A549 (cell line): ENCODE results near the gene POLD1. TPM values are rescaled to one million over a fixed set of nuclear protein-coding genes. Genes with fewer than 3 reads are reported as not detected.
A peak's percentile ranks its signal among the peaks of the same experiment; 100 is the strongest.

Experiments
- ATAC-seq, 2 experiments: fragments of 200-7000 bp in 1 of 2; fragments of >200 bp in 1 of 2; cut with Nextera tagmentation in 1 of 2; cut with Tn5 transposase in 1 of 2; 3 replicates each; pipeline versions ENCODE4 v1.8.0 to v1.9.1; 2018 to 2020; ENCODE audit warnings: mild to moderate bottlenecking in 1 of 2, moderate library complexity in 1 of 2
- CTCF ChIA-PET: fragments of 300-600 bp; sonication (Branson Sonifier 250); formaldehyde crosslinking; extraction: SDS; loops from one replicate; lab custom pipeline; 2021; ENCODE audit warnings: antibody characterized with exemption, inconsistent platforms; lab: Yijun Ruan, JAX
- POLR2A ChIA-PET: fragments of 350-600 bp; formaldehyde crosslinking; extraction: SDS; loops from one replicate; lab custom pipeline; 2021; ENCODE audit warnings: antibody characterized with exemption, inconsistent platforms; lab: Yijun Ruan, JAX
- DNase-seq, 2 experiments: peaks; one replicate each; pipeline versions ENCODE4 v3.0.0 to v3.0.0-alpha.2; 2011 to 2016; ENCODE audit warnings: low read depth in 1 of 2, low spot score in 1 of 2
- FAIRE-seq: peaks from 2 replicates; lab custom pipeline; 2011; peaks lifted over from hg19 to GRCh38; lab: Jason Lieb, UNC
- H3K27ac ChIP-seq, 2 experiments: fragments of >200 bp; sonication (Bioruptor Twin); formaldehyde crosslinking; 3 replicates each; pipeline ENCODE4 v1.5.1; 2016 to 2017
- H3K4me1 ChIP-seq: fragments of >200 bp; sonication (Bioruptor Twin); formaldehyde crosslinking; 3 replicates; pipeline ENCODE4 v1.6.1; 2016
- H3K4me2 ChIP-seq: fragments of >200 bp; sonication (Bioruptor Twin); formaldehyde crosslinking; 3 replicates; pipeline ENCODE4 v1.6.1; 2016
- H3K4me3 ChIP-seq: fragments of >200 bp; sonication (Bioruptor Twin); formaldehyde crosslinking; 3 replicates; pipeline ENCODE4 v1.5.1; 2016
- H3K9me3 ChIP-seq: fragments of >200 bp; sonication (Bioruptor Twin); formaldehyde crosslinking; 3 replicates; pipeline ENCODE4 v1.6.1; 2016
- ATOH8 ChIP-seq: fragments of 250-450 bp; sonication (Bioruptor Pico); IDR thresholded peaks from 2 replicates; pipeline ENCODE4 v1.5.0; 2020; ENCODE audit warnings: low read depth, mild to moderate bottlenecking, moderate library complexity
- BHLHE40 ChIP-seq: IDR thresholded peaks from 2 replicates; pipeline ENCODE4 v1.6.1; 2012; ENCODE audit warnings: low read depth, low read length, inconsistent platforms
- CBX2 ChIP-seq: fragments of 200-600 bp; sonication (generic); IDR thresholded peaks from 2 replicates; pipeline ENCODE4 v1.6.1; 2016; ENCODE audit warnings: low read depth, mild to moderate bottlenecking, borderline replicate concordance
- CEBPB ChIP-seq, 2 experiments: fragments of >200 bp in 1 of 2; sonication (Bioruptor Twin) in 1 of 2; formaldehyde crosslinking in 1 of 2; IDR thresholded peaks; 2 replicates each; pipeline ENCODE4 v1.6.1; 2012 to 2016
- CHD2 ChIP-seq: fragments of 150-350 bp; IDR thresholded peaks from 2 replicates; pipeline ENCODE4 v1.6.1; 2014; ENCODE audit warnings: low read length; ENCODE audit not compliant: partially characterized antibody
- CHD4 ChIP-seq: fragments of 200-600 bp; sonication (generic); IDR thresholded peaks from 2 replicates; pipeline ENCODE4 v1.6.1; 2016; ENCODE audit warnings: antibody characterized with exemption, mild to moderate bottlenecking, borderline replicate concordance
- EHF ChIP-seq: fragments of 250-450 bp; sonication (Bioruptor Pico); IDR thresholded peaks from 2 replicates; pipeline ENCODE4 v1.5.0; 2020; ENCODE audit warnings: mild to moderate bottlenecking
- EHMT2 ChIP-seq: fragments of 200-600 bp; sonication (generic); IDR thresholded peaks from 2 replicates; pipeline ENCODE4 v1.6.1; 2016; ENCODE audit warnings: antibody characterized with exemption, low read depth, mild to moderate bottlenecking, moderate library complexity
- EP300 ChIP-seq, 2 experiments: fragments of >200 bp; sonication (Bioruptor Twin); formaldehyde crosslinking; IDR thresholded peaks; 2 replicates in 1 of 2; 3 replicates in 1 of 2; pipeline ENCODE4 v1.6.1; 2016 to 2017
- ESRRA ChIP-seq: fragments of 150-350 bp; IDR thresholded peaks from 2 replicates; pipeline ENCODE4 v1.6.1; 2014; ENCODE audit warnings: mild to moderate bottlenecking, low read length, borderline replicate concordance
- FOSB ChIP-seq: fragments of 250-450 bp; sonication (Bioruptor Pico); IDR thresholded peaks from 2 replicates; pipeline ENCODE4 v1.5.0; 2020; ENCODE audit warnings: mild to moderate bottlenecking, moderate library complexity
- FOSL2 ChIP-seq, 2 experiments: fragments of 450-650 bp in 1 of 2; fragments of >200 bp in 1 of 2; sonication (Bioruptor Twin) in 1 of 2; formaldehyde crosslinking; IDR thresholded peaks; 2 replicates each; pipeline versions ENCODE4 v1.5.0 to v1.6.1; 2016 to 2020; ENCODE audit warnings: mild to moderate bottlenecking in 1 of 2, moderate library complexity in 1 of 2
- FOXS1 ChIP-seq: fragments of 250-450 bp; sonication (Bioruptor Pico); IDR thresholded peaks from 2 replicates; pipeline ENCODE4 v1.5.0; 2020; ENCODE audit warnings: mild to moderate bottlenecking, moderate library complexity
- HES2 ChIP-seq: fragments of >200 bp; sonication (Bioruptor Twin); formaldehyde crosslinking; IDR thresholded peaks from 2 replicates; pipeline ENCODE4 v1.6.1; 2016
- HOXB13 ChIP-seq: fragments of 250-450 bp; sonication (Bioruptor Pico); IDR thresholded peaks from 2 replicates; pipeline ENCODE4 v1.5.0; 2020; ENCODE audit warnings: low read depth, mild to moderate bottlenecking, moderate library complexity
- KDM1A ChIP-seq: fragments of 200-600 bp; sonication (generic); IDR thresholded peaks from 2 replicates; pipeline ENCODE4 v1.6.1; 2016; ENCODE audit warnings: low read depth, mild to moderate bottlenecking
- MAX ChIP-seq: IDR thresholded peaks from 2 replicates; pipeline ENCODE4 v1.6.1; 2012
- MAZ ChIP-seq: fragments of 150-350 bp; IDR thresholded peaks from 2 replicates; pipeline ENCODE4 v1.6.1; 2014; ENCODE audit warnings: antibody characterized with exemption, low read depth, low read length, borderline replicate concordance
- MYC ChIP-seq: IDR thresholded peaks from 2 replicates; pipeline ENCODE4 v1.6.1; 2012; ENCODE audit warnings: mild to moderate bottlenecking, inconsistent platforms, low read length, improper control_type of control experiment, borderline replicate concordance
- NPAS2 ChIP-seq: fragments of 250-450 bp; sonication (Bioruptor Pico); IDR thresholded peaks from 2 replicates; pipeline ENCODE4 v1.8.0; 2022; ENCODE audit warnings: mild to moderate bottlenecking, moderate library complexity, borderline replicate concordance
- NR3C1 ChIP-seq: fragments of >200 bp; sonication (Bioruptor Twin); formaldehyde crosslinking; IDR thresholded peaks from 3 replicates; pipeline ENCODE4 v1.6.1; 2017
- POLR2AphosphoS2 ChIP-seq: conservative IDR thresholded peaks from 2 replicates; pipeline ENCODE4 v1.6.1; 2012; ENCODE audit warnings: low read length, improper control_type of control experiment, inconsistent platforms
- RARB ChIP-seq: fragments of 250-450 bp; sonication (Bioruptor Pico); IDR thresholded peaks from 2 replicates; pipeline ENCODE4 v1.8.0; 2021; ENCODE audit warnings: mild to moderate bottlenecking, moderate library complexity
- RCOR1 ChIP-seq: fragments of 150-350 bp; IDR thresholded peaks from 2 replicates; pipeline ENCODE4 v1.6.1; 2014; ENCODE audit warnings: antibody characterized with exemption, low read length, low read depth
- REST ChIP-seq: fragments of 200-600 bp; sonication (generic); IDR thresholded peaks from 2 replicates; pipeline ENCODE4 v1.6.1; 2016; ENCODE audit warnings: antibody characterized with exemption, mild to moderate bottlenecking, moderate library complexity
- RFX5 ChIP-seq: fragments of 450-650 bp; IDR thresholded peaks from 2 replicates; pipeline ENCODE4 v1.7.1; 2014; ENCODE audit warnings: antibody characterized with exemption, mild to moderate bottlenecking, moderate library complexity
- SMC3 ChIP-seq: fragments of >200 bp; sonication (Bioruptor Twin); formaldehyde crosslinking; IDR thresholded peaks from 3 replicates; pipeline ENCODE4 v1.6.1; 2018; ENCODE audit warnings: inconsistent platforms
- USF2 ChIP-seq: fragments of 450-650 bp; IDR thresholded peaks from 2 replicates; pipeline ENCODE4 v1.6.1; 2014; ENCODE audit warnings: antibody characterized with exemption
- ZC3H11A ChIP-seq: fragments of 450-650 bp; IDR thresholded peaks from 2 replicates; pipeline ENCODE4 v1.6.1; 2014; ENCODE audit warnings: antibody characterized with exemption, mild to moderate bottlenecking
- ZFP36 ChIP-seq: fragments of 450-650 bp; IDR thresholded peaks from 2 replicates; pipeline ENCODE4 v1.6.1; 2014; ENCODE audit warnings: borderline replicate concordance; ENCODE audit not compliant: partially characterized antibody
- WGBS: methylation state at CpG from one replicate; pipeline ENCODE4 v1.1.6; 2017; ENCODE audit errors: missing lambda C conversion rate; 5-methylcytosine and 5-hydroxymethylcytosine counted together
- polyA plus RNA-seq, 4 experiments: library from polyadenylated mRNA; depleted of rRNA in 3 of 4; stranded (reverse); fragments of >200 nt; fragmentation: RNase III in 1 of 4; extraction: RNeasy Plus Mini Kit Qiagen cat#74134 plus additional on column Dnase treatment in 1 of 4; gene quantifications; 2 replicates in 3 of 4; 3 replicates in 1 of 4; pipeline ENCODE4 v1.2.3, GENCODE V29; 2011 to 2017

Gene POLD1
- polyA plus RNA-seq, 2 of the 4 experiments (the other 2 are of a cell fraction) = 26.1 to 88.8 TPM

- TF ChIP-seq REST (no peak), NPAS2 (CRISPR knock-in tag) (no peak), SMC3 (0 out of 3 replicates have a peak, but pooled peaks have one; percentile 12), ESRRA (no peak), BHLHE40 (peak; percentile 91), USF2 (peak; percentile 62), RARB (CRISPR knock-in tag) (peak; percentile 25; the same call in 1 of the 2 replicates), FOXS1 (CRISPR knock-in tag) (no peak), EHMT2 (no peak), MAX (peak; percentile 91), HOXB13 (CRISPR knock-in tag) (no peak), EP300 (IDR thresholded peaks at IDR 0.05) (no peak), CHD2 (no peak), RCOR1 (no peak), MAZ (no peak), KDM1A (no peak), ATOH8 (CRISPR knock-in tag) (no peak), RFX5 (no peak), CEBPB (IDR thresholded peaks at IDR 0.05) (no peak), ZFP36 (peak; percentile 0), POLR2AphosphoS2 (peak; percentile 92; the same call in 1 of the 2 replicates)
Measured at GRCh38 chr19:50383852-50384684, at the start of gene POLD1 (continued).

GRCh38 chr19:50334741-50335421 is 49.3 kb upstream of the POLD1 start:
- CTCF ChIA-PET = interaction anchor here (1.4 to 2.6 kb wide), 6 partner anchors 19 to 222 kb away, joined by 5 to 12 read pairs (median 7); no protein-coding TSS in a partner anchor
- H3K4me1 ChIP-seq = peaks cover 25% of the 10 kb centered on the region
- WGBS = 88% methylated on average over 12 of the region's 12 CpGs
- H3K4me2 ChIP-seq = no peak overlapping the region; the same call in 2 of the 3 replicates
- H3K9me3 ChIP-seq = 0 out of 3 replicates have a peak, but pooled peaks cover 4% of the 10 kb centered on the region
- no peak overlapping the region for H3K4me3 ChIP-seq
- POLR2A ChIA-PET = interaction anchor here (1.4 kb wide), 1 partner anchor 10 kb away, joined by 5 read pairs; no protein-coding TSS in a partner anchor
- no peak overlapping the region for H3K27ac ChIP-seq
- FAIRE-seq (no peak), ATAC-seq (no peak), DNase-seq (no peak)
- TF ChIP-seq CBX2 (no peak), FOSB (CRISPR knock-in tag) (no peak), HES2 (no peak), BHLHE40 (no peak), EHF (CRISPR knock-in tag) (no peak), NPAS2 (CRISPR knock-in tag) (no peak), ZC3H11A (no peak), RARB (CRISPR knock-in tag) (no peak), MYC (no peak), ZFP36 (no peak), NR3C1 (no peak), ESRRA (no peak), HOXB13 (CRISPR knock-in tag) (no peak), FOSL2 (IDR thresholded peaks at IDR 0.05) (no peak), FOSL2 (CRISPR knock-in tag; IDR thresholded peaks at IDR 0.05) (no peak), EHMT2 (no peak), CHD4 (no peak), KDM1A (no peak)
